Muscle layer of duodenum (tissue), 2 donors: ENCODE measurements around the gene ST8SIA5.

Experiments used
- H3K27ac ChIP-seq: one replicate; pipeline ENCODE4 v1.7.0; 2013; ENCODE audit warnings: mild to moderate bottlenecking, low read length
- H3K27me3 ChIP-seq: one replicate; pipeline ENCODE4 v1.7.0; 2013; ENCODE audit warnings: low read depth, mild to moderate bottlenecking, control low read depth, low read length
- H3K36me3 ChIP-seq, 2 donors: one replicate each; pipeline ENCODE4 v1.7.0; 2013; ENCODE audit warnings: low read length in 2 of 2, control low read depth in 1 of 2, mild to moderate bottlenecking in 1 of 2; ENCODE audit not compliant: insufficient read depth in 2 of 2, control insufficient read depth in 1 of 2
- H3K4me1 ChIP-seq, 2 donors: one replicate each; pipeline ENCODE4 v1.7.0; 2013; ENCODE audit warnings: low read length in 2 of 2, mild to moderate bottlenecking in 2 of 2, control low read depth in 1 of 2, moderate library complexity in 1 of 2; ENCODE audit not compliant: insufficient read depth in 2 of 2, control insufficient read depth in 1 of 2
- H3K4me3 ChIP-seq, 2 donors: one replicate each; pipeline ENCODE4 v1.7.0; 2013; ENCODE audit warnings: low read length in 2 of 2, low read depth in 1 of 2, mild to moderate bottlenecking in 1 of 2
- H3K9me3 ChIP-seq, 2 donors: one replicate each; pipeline ENCODE4 v1.7.0; 2013; ENCODE audit warnings: low read length in 2 of 2, control low read depth in 1 of 2, mild to moderate bottlenecking in 1 of 2; ENCODE audit not compliant: control insufficient read depth in 1 of 2
- donor health status: healthy.

The ST8SIA5 gene

GRCh38 chr18:46764586-46764985 lies 7.7 kb upstream of the ST8SIA5 start:
- no peaks in the 10 kb centered on the region for H3K4me1 ChIP-seq
- no peaks in the 10 kb centered on the region for H3K27me3 ChIP-seq
- no peak overlapping the region for H3K4me3 ChIP-seq
- H3K36me3 ChIP-seq, result no peaks in the 10 kb centered on the region
- H3K9me3 ChIP-seq, result no peaks in the 10 kb centered on the region
- no peak overlapping the region for H3K27ac ChIP-seq

GRCh38 chr18:46761059-46761769 lies 4.4 kb upstream of the ST8SIA5 start:
- Histone ChIP-seq H3K4me3 (no peak overlapping the region), H3K9me3 (no peaks in the 10 kb centered on the region), H3K27me3 (peaks cover 14% of the 10 kb centered on the region), H3K36me3 (no peaks in the 10 kb centered on the region), H3K4me1 (peaks cover 0 to 20% of the 10 kb centered on the region in 2 donors), H3K27ac (no peak overlapping the region)

GRCh38 chr18:46759890-46760289 lies 3.0 kb upstream of the ST8SIA5 start:
- Histone ChIP-seq H3K27me3 (peaks cover 22% of the 10 kb centered on the region), H3K4me1 (peaks cover 0 to 29% of the 10 kb centered on the region in 2 donors), H3K27ac (no peak overlapping the region), H3K9me3 (no peaks in the 10 kb centered on the region), H3K4me3 (no peak overlapping the region), H3K36me3 (no peaks in the 10 kb centered on the region)

DNA sequence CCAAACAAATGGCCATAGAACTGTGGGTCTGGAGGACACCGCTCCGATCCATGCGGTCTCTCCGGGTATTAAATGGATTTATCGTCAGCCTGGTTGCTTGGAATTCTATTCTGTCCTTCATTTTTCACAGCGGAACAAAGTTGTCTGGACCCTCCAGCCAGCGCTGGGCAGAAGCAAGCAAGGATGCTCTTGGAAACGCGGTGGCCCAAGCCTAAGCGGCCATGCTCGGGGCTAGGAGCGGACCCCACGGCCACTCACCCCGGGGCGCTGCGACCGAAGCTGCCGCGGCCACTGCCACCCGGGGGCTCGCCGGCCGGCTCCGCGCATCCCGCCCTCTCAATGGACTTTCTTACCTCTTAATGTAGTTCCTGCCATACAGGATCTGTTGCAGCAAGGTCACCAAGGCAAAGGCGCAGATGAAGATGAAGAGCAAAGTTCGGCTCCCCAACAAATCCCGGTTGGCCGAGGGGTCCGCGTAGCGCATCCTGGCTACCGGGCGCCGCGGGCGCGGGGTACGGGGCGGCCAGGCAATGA lies 761 bp downstream of the ST8SIA5 start:
- Histone ChIP-seq H3K4me3 (peak overlapping the region in 1 of 2 donors; percentile 68), H3K4me1 (peaks cover 0 to 29% of the 10 kb centered on the region in 2 donors), H3K36me3 (no peaks in the 10 kb centered on the region), H3K9me3 (no peaks in the 10 kb centered on the region), H3K27me3 (peaks cover 22% of the 10 kb centered on the region), H3K27ac (no peak overlapping the region)

DNA sequence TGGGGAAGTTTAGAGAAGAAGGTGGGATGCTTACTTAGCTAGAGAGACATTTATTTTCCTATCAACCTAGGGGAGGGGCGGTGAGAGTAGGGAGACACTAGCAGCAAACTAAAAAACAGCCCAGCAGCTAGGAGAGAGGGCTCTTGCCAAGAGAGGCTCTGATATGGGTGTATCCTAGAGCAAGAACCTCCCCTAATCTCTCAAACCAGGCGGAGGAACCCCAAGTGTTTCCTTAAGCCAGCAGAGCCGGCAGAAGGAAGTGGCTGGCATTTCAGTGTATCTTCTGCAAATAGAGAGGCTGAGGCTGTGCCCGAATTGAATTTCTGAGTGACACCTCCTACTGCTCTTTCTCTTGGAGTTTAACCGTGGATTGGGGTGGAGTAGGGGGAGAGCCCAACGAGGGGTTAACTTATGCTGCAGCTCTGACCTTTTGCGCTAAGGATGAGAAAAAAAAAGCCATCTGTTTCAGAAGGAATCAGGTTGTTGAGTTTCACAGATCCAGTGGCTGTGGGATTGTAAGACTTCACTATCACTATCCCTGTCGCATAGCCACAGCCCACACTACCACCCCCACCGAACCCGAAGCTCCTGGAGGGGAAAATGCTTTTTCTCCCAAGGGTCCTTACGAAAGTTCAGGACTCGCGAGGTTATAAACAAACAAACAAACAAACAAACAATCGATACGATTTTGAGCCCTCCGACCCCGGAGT lies 1.4 kb downstream of the ST8SIA5 start:
- H3K4me1 ChIP-seq, result peaks cover 0 to 29% of the 10 kb centered on the region in 2 donors
- H3K27me3 ChIP-seq, result peaks cover 22% of the 10 kb centered on the region
- peak overlapping the region in 1 of 2 donors; percentile 68 for H3K4me3 ChIP-seq
- no peaks in the 10 kb centered on the region for H3K36me3 ChIP-seq
- no peaks in the 10 kb centered on the region for H3K9me3 ChIP-seq
- H3K27ac ChIP-seq, result no peak overlapping the region

GRCh38 chr18:46754661-46755292 lies 2.1 kb downstream of the ST8SIA5 start:
- peaks cover 0 to 29% of the 10 kb centered on the region in 2 donors for H3K4me1 ChIP-seq
- H3K27ac ChIP-seq, result no peak overlapping the region
- no peaks in the 10 kb centered on the region for H3K9me3 ChIP-seq
- peaks cover 22% of the 10 kb centered on the region for H3K27me3 ChIP-seq
- H3K4me3 ChIP-seq, result no peak overlapping the region
- H3K36me3 ChIP-seq, result no peaks in the 10 kb centered on the region

GRCh38 chr18:46754188-46754587 lies 2.7 kb downstream of the ST8SIA5 start:
- H3K27ac ChIP-seq, result no peak overlapping the region

DNA sequence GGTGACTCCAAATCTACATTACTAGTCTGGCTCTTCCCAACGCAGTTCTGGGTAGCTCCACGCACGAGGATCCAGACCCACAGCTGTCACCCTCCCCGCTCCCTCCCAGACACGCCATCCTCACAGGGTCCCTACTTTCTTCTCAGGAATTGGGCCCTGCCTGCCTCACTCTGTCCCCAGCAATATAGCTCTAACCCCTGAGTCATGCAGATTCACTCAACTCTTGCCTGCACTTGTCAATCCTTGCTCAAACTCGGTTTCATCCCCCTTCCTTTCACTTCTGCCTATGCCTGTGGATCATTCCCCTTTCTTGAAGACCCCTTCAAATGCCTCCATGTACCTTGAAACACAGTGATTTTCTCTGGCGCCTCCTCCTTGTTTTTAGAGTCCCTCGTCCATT lies 5.0 kb downstream of the ST8SIA5 start:
- Histone ChIP-seq H3K4me1 (peaks cover 0 to 15% of the 10 kb centered on the region in 2 donors), H3K27ac (no peak overlapping the region), H3K36me3 (no peaks in the 10 kb centered on the region), H3K4me3 (no peak overlapping the region), H3K27me3 (peaks cover 7% of the 10 kb centered on the region), H3K9me3 (no peaks in the 10 kb centered on the region)

More at GRCh38 chr18:46754188-46754587, 2.7 kb downstream of the ST8SIA5 start:
- no peaks in the 10 kb centered on the region for H3K36me3 ChIP-seq
- H3K4me3 ChIP-seq, result no peak overlapping the region
- H3K4me1 ChIP-seq, result peaks cover 0 to 29% of the 10 kb centered on the region in 2 donors
- H3K9me3 ChIP-seq, result no peaks in the 10 kb centered on the region
- peaks cover 20% of the 10 kb centered on the region for H3K27me3 ChIP-seq

- Histone ChIP-seq H3K36me3 (no peaks in the 10 kb centered on the region), H3K9me3 (no peaks in the 10 kb centered on the region), H3K4me3 (no peak overlapping the region), H3K27ac (no peak overlapping the region), H3K27me3 (peaks cover 3% of the 10 kb centered on the region), H3K4me1 (peaks cover 0 to 3% of the 10 kb centered on the region in 2 donors)
These were observed 6.2 kb downstream of the ST8SIA5 start for GRCh38 chr18:46750626-46751025.

- Histone ChIP-seq H3K4me1 (no peaks in the 10 kb centered on the region), H3K4me3 (no peak overlapping the region), H3K9me3 (no peaks in the 10 kb centered on the region), H3K36me3 (no peaks in the 10 kb centered on the region), H3K27ac (no peak overlapping the region), H3K27me3 (no peaks in the 10 kb centered on the region)
These were observed 8.4 kb downstream of the ST8SIA5 start for GRCh38 chr18:46748466-46748865.

DNA sequence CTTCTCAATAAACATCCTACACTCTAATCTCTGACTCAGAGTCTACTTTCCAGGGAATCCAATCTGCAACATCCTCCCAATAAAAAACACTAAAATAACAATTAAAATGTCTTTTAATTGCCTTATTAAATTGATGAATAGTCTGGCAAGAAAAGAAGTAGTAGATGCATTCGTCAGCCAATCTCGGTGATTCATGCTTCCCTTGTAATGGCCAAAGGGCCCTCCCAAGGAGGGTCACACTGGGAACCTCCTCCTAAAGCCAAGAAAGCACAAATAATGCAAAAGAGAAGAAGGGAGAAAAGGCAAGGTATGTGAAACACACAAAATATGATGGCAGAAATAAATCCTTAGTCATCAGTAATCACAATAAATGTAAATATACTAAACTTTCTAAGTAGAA lies 16.8 kb downstream of the ST8SIA5 start:
- Histone ChIP-seq H3K27ac (no peak overlapping the region), H3K9me3 (peaks cover 0 to 5% of the 10 kb centered on the region in 2 donors), H3K36me3 (no peaks in the 10 kb centered on the region), H3K4me1 (no peaks in the 10 kb centered on the region), H3K27me3 (no peaks in the 10 kb centered on the region), H3K4me3 (no peak overlapping the region)
